Measurements from ENCODE around the gene AGBL4. TPM values are rescaled to one million over a fixed set of nuclear protein-coding genes. Genes with fewer than 3 reads are reported as not detected.

AGBL4 gene
- total and polyA plus RNA-seq, 7 experiments from 2014 or later, result 0.27 TPM; not detected in 6

DNA sequence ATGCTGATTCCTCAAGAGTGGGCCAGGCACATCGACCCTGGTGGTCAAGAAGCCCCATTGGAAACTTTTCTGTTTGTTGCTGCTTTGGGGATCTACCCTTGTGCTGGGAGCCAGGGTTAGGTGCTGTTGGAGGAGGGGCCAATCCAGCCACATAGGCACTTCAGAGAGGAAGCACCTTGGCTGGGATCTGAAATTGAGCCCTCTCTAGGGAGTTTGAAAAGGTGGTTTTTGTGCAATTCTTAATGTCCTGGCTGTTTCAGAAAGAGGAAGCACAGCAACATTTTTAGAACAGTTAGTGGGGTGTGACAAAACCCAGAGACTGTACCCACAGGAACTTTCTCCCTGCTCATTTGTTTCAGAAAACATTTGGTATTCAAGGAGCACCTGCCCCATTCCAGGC, 1229.9 kb downstream of the AGBL4 start:
- peak; percentile 53 for ATAC-seq
- Mint-ChIP-seq H3K4me3 (no peak overlapping the region), H3K27ac (no peak overlapping the region)

DNA sequence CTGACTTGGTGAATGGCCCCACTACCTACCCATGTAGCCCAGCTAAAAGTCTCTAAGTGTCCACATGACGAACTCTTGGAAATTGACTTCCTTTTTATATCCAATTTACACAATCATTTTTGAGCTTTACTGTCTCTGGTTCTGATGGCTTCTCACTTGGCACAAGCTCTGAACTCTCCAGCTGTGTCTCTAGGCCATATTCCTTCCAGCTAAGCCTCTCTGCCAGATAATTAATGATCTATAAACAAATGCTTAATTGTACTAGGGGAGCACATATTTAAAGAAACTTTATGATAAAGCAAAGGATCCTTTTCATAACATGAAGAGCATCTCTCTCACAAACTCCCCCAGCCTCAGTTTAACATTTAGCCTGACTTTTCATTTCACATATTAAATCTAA, 1230.8 kb downstream of the AGBL4 start:
- no peak for ATAC-seq
- Histone ChIP-seq H3K4me1 (ENCODE audit: control insufficient read depth in 2 of 2, insufficient read depth in 2 of 2, low read length in 2 of 2) (no peaks in the 10 kb centered on the region), H3K27me3 (ENCODE audit: control insufficient read depth in 2 of 2, insufficient read depth in 2 of 2, low read length in 2 of 2) (no peaks in the 10 kb centered on the region), H3K36me3 (ENCODE audit: control insufficient read depth in 2 of 3, insufficient read depth in 3 of 3, low read length in 3 of 3) (no peaks in the 10 kb centered on the region), H3K4me3 (ENCODE audit: low read length) (no peak overlapping the region), H3K27ac (ENCODE audit: low read depth, low read length) (no peak overlapping the region), H3K9me3 (ENCODE audit: control insufficient read depth in 2 of 3, low read length in 3 of 3) (no peaks in the 10 kb centered on the region)
- Mint-ChIP-seq H3K27me3 (peaks cover 3 to 20% (median 9%) of the 10 kb centered on the region in 5 donors), H3K36me3 (no peaks in the 10 kb centered on the region), H3K4me3 (no peak overlapping the region), H3K27ac (no peak overlapping the region), H3K4me1 (peaks cover 0 to 29% (median 0%) of the 10 kb centered on the region in 7 donors), H3K9me3 (peaks cover 0 to 3% (median 0%) of the 10 kb centered on the region in 11 donors)
- POLR2A ChIA-PET, result no interaction called here
- CTCF ChIA-PET, result no interaction called here
- intact Hi-C loops (cut with micrococcal nuclease), result no loop called here
- DNase-seq, result no peak

More for the DNA sequence above, 1229.9 kb downstream of the AGBL4 start:
- POLR2A ChIA-PET, result no interaction called here
- no peaks in the 10 kb centered on the region for H3K27me3 ChIP-seq (ENCODE audit: control insufficient read depth in 2 of 2, insufficient read depth in 2 of 2, low read length in 2 of 2)
- H3K9me3 Mint-ChIP-seq, result peaks cover 0 to 4% (median 0%) of the 10 kb centered on the region in 11 donors
- no peaks in the 10 kb centered on the region for H3K36me3 ChIP-seq (ENCODE audit: control insufficient read depth in 2 of 3, insufficient read depth in 3 of 3, low read length in 3 of 3)
- CTCF ChIA-PET, result no interaction called here
- H3K36me3 Mint-ChIP-seq, result no peaks in the 10 kb centered on the region
- no peak for DNase-seq
- H3K27me3 Mint-ChIP-seq, result peaks cover 3 to 25% (median 14%) of the 10 kb centered on the region in 5 donors
- peaks cover 0 to 24% (median 0%) of the 10 kb centered on the region in 7 donors for H3K4me1 Mint-ChIP-seq
- H3K9me3 ChIP-seq (ENCODE audit: control insufficient read depth in 2 of 3, low read length in 3 of 3), result no peaks in the 10 kb centered on the region
- no peaks in the 10 kb centered on the region for H3K4me1 ChIP-seq (ENCODE audit: control insufficient read depth in 2 of 2, insufficient read depth in 2 of 2, low read length in 2 of 2)
- intact Hi-C loops (cut with micrococcal nuclease), result no loop called here
- no peak overlapping the region for H3K27ac ChIP-seq (ENCODE audit: low read depth, low read length)
- no peak overlapping the region for H3K4me3 ChIP-seq (ENCODE audit: low read length)

DNA sequence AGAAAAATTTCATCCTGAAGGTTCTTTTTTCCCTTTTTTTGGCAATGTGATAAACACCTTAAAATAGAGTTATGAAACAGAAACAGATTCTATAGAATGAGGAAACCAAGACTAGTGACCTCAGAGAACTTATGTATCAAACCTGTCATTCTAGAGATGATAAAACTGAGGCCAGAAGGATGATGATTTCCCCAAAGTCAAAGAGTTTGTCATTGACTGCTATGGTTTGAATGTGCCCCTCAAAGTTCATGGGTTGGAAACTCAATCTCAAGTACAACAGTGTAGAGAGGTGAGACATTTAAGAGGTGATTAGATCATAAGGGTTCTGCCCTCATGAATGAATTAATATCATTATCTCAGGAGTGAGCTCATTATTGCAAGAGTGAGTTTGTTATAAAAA, 1233.4 kb downstream of the AGBL4 start:
- no peak overlapping the region for H3K4me3 ChIP-seq (ENCODE audit: low read length)
- Mint-ChIP-seq H3K27me3 (peaks cover 3 to 26% (median 12%) of the 10 kb centered on the region in 5 donors), H3K4me3 (peak overlapping the region in 1 of 10 donors; percentile 4), H3K36me3 (no peaks in the 10 kb centered on the region), H3K27ac (peak overlapping the region in 1 of 9 donors; percentile 76), H3K9me3 (no peaks in the 10 kb centered on the region), H3K4me1 (peaks cover 0 to 31% (median 0%) of the 10 kb centered on the region in 7 donors)
- no peaks in the 10 kb centered on the region for H3K27me3 ChIP-seq (ENCODE audit: control insufficient read depth in 2 of 2, insufficient read depth in 2 of 2, low read length in 2 of 2)
- intact Hi-C loops (cut with micrococcal nuclease), result no loop called here
- no peak for ATAC-seq
- POLR2A ChIA-PET, result no interaction called here
- no peaks in the 10 kb centered on the region for H3K9me3 ChIP-seq (ENCODE audit: control insufficient read depth in 2 of 3, low read length in 3 of 3)
- H3K27ac ChIP-seq (ENCODE audit: low read depth, low read length), result no peak overlapping the region
- no peaks in the 10 kb centered on the region for H3K36me3 ChIP-seq (ENCODE audit: control insufficient read depth in 2 of 3, insufficient read depth in 3 of 3, low read length in 3 of 3)
- DNase-seq, result no peak
- no peaks in the 10 kb centered on the region for H3K4me1 ChIP-seq (ENCODE audit: control insufficient read depth in 2 of 2, insufficient read depth in 2 of 2, low read length in 2 of 2)
- CTCF ChIA-PET, result no interaction called here

DNA sequence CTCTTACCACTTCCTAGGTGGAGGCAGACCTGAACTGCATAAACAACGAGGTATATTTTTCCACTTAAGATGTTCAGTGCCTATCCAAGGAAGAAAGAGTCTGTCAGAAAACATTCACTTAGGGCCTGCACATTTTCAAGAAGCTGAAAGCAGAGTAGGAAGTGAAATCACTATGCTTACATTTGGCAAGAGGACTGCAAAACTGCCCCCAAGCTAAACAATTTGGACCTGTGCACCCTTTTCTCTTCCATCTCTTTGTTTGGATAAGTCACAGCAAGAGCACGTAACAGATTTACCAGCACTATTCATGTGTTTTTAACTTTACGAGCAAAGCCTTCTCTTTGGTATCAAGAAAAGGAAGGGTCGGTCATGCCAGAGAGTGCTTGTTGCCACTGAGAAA, 1233.9 kb downstream of the AGBL4 start:
- peaks cover 3 to 29% (median 14%) of the 10 kb centered on the region in 5 donors for H3K27me3 Mint-ChIP-seq
- H3K4me1 ChIP-seq (ENCODE audit: control insufficient read depth in 2 of 2, insufficient read depth in 2 of 2, low read length in 2 of 2), result no peaks in the 10 kb centered on the region
- CTCF ChIA-PET, result no interaction called here
- H3K36me3 ChIP-seq (ENCODE audit: control insufficient read depth in 2 of 3, insufficient read depth in 3 of 3, low read length in 3 of 3), result no peaks in the 10 kb centered on the region
- H3K27ac ChIP-seq (ENCODE audit: low read depth, low read length), result no peak overlapping the region
- intact Hi-C loops (cut with micrococcal nuclease), result no loop called here
- H3K4me1 Mint-ChIP-seq, result peaks cover 0 to 30% (median 0%) of the 10 kb centered on the region in 7 donors
- H3K27ac Mint-ChIP-seq, result peak overlapping the region in 1 of 9 donors; percentile 76
- no peaks in the 10 kb centered on the region for H3K36me3 Mint-ChIP-seq
- POLR2A ChIA-PET, result no interaction called here
- peak overlapping the region in 1 of 10 donors; percentile 4 for H3K4me3 Mint-ChIP-seq
- ATAC-seq, result no peak
- no peaks in the 10 kb centered on the region for H3K9me3 ChIP-seq (ENCODE audit: control insufficient read depth in 2 of 3, low read length in 3 of 3)
- DNase-seq, result no peak
- no peaks in the 10 kb centered on the region for H3K9me3 Mint-ChIP-seq
- H3K27me3 ChIP-seq (ENCODE audit: control insufficient read depth in 2 of 2, insufficient read depth in 2 of 2, low read length in 2 of 2), result no peaks in the 10 kb centered on the region
- no peak overlapping the region for H3K4me3 ChIP-seq (ENCODE audit: low read length)

DNA sequence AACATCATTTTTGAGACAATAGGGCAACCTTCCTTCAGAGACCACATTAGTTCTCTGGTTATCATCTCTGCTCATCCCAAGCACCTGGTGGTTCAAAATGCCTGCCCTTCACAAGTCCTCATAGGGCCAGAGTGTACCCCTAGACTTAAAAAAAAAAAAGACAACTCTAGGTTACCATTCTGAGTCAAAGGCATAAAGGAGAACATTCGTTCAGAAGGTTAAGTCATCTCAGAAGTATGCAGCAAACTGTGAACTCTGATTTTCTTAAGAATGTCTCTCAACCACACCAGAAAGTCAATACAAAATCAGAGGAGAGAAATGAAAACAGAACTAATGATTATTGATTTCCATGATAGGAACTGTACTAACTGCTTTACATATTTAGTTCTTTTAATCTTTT, 1237.9 kb downstream of the AGBL4 start:
- H3K27ac ChIP-seq (ENCODE audit: low read depth, low read length), result no peak overlapping the region
- H3K36me3 ChIP-seq (ENCODE audit: control insufficient read depth in 2 of 3, insufficient read depth in 3 of 3, low read length in 3 of 3), result no peaks in the 10 kb centered on the region
- CTCF ChIA-PET, result no interaction called here
- peaks cover 0 to 22% (median 0%) of the 10 kb centered on the region in 7 donors for H3K4me1 Mint-ChIP-seq
- peaks cover 0 to 2% (median 0%) of the 10 kb centered on the region in 11 donors for H3K9me3 Mint-ChIP-seq
- H3K27me3 ChIP-seq (ENCODE audit: control insufficient read depth in 2 of 2, insufficient read depth in 2 of 2, low read length in 2 of 2), result no peaks in the 10 kb centered on the region
- H3K4me3 Mint-ChIP-seq, result no peak overlapping the region
- ATAC-seq (no peak), DNase-seq (no peak)
- intact Hi-C loops (cut with micrococcal nuclease), result no loop called here
- peaks cover 0 to 16% (median 13%) of the 10 kb centered on the region in 5 donors for H3K27me3 Mint-ChIP-seq
- H3K36me3 Mint-ChIP-seq, result no peaks in the 10 kb centered on the region
- no peak overlapping the region for H3K27ac Mint-ChIP-seq
- H3K4me3 ChIP-seq (ENCODE audit: low read length), result no peak overlapping the region
- POLR2A ChIA-PET, result no interaction called here
- H3K9me3 ChIP-seq (ENCODE audit: control insufficient read depth in 2 of 3, low read length in 3 of 3), result no peaks in the 10 kb centered on the region
- H3K4me1 ChIP-seq (ENCODE audit: control insufficient read depth in 2 of 2, insufficient read depth in 2 of 2, low read length in 2 of 2), result no peaks in the 10 kb centered on the region

DNA sequence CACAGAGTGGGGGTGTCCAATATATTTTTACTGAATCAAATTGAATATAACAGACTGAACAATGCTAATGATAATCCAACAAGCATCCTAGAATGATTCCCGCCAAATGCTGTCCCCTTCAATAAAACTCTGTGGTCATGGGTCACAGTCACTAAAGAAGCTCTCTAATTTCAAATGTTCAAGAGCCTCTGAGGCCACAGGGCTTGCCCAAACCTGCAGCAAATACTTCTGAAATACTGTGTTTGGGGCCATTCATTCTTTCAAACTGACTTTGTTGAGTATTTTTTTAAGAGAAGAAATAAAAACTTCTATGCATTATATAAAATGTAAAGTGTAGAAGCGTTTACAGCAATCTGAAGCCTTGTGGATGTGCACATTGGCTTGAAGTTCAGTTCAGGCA, 1239.5 kb downstream of the AGBL4 start:
- intact Hi-C loops (cut with micrococcal nuclease), result no loop called here
- H3K4me1 Mint-ChIP-seq, result peaks cover 0 to 8% (median 0%) of the 10 kb centered on the region in 7 donors
- CTCF ChIA-PET, result no interaction called here

DNA sequence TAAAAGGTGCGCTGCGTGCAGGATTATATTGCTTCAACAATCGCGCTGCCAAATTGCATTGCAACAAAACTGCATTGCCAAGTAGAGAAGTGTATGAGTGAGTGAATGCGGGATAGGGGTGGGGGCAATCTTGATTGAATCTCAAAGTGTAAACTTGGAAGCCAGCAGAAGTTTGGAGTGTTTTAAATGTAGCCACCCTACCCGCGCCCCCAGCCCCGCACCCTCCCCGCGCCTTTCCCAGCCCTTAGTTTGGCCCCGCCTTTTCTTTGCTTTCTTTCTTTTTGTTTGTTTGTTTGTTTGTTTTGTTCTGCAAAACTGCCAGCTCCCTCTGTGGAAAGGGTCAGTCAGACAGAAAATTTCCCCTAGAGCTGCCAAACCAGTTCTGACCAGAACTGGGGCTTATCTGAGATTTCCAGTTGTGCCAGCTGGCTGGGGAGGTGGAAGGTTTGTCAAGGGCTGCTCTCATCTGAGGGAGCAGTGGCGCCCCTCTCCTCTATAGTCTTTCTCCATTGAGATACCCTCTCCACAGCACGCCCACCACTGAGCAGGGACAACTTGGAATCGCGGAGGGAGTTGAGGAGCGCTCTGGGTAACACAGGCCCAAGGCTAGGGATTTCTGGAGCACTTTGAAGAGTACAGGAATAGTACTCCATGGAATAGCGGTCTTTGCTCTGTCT, 1246.4 kb downstream of the AGBL4 start:
- H3K9me3 ChIP-seq (ENCODE audit: control insufficient read depth in 2 of 3, low read length in 3 of 3), result no peaks in the 10 kb centered on the region
- no peaks in the 10 kb centered on the region for H3K27me3 ChIP-seq (ENCODE audit: control insufficient read depth in 2 of 2, insufficient read depth in 2 of 2, low read length in 2 of 2)
- POLR2A ChIA-PET, result no interaction called here
- Mint-ChIP-seq H3K27ac (peak overlapping the region; percentile 64 to 96 (median 89)), H3K27me3 (peaks cover 0 to 4% (median 0%) of the 10 kb centered on the region in 5 donors), H3K4me3 (peak overlapping the region; percentile 90 to 100 (median 94)), H3K9me3 (peaks cover 0 to 2% (median 0%) of the 10 kb centered on the region in 11 donors), H3K4me1 (peaks cover 24 to 55% (median 51%) of the 10 kb centered on the region in 7 donors), H3K36me3 (peaks cover 0 to 5% (median 1%) of the 10 kb centered on the region in 5 donors)
- peaks cover 0 to 5% (median 0%) of the 10 kb centered on the region in 3 experiments for H3K36me3 ChIP-seq (ENCODE audit: control insufficient read depth in 2 of 3, insufficient read depth in 3 of 3, low read length in 3 of 3)
- peaks cover 0 to 12% of the 10 kb centered on the region in 2 donors for H3K4me1 ChIP-seq (ENCODE audit: control insufficient read depth in 2 of 2, insufficient read depth in 2 of 2, low read length in 2 of 2)
- DNase-seq (no peak), ATAC-seq (no peak)
- intact Hi-C loops (cut with micrococcal nuclease), result loop anchor here (2.0 to 5.0 kb wide), 3 partner anchors 305 to 1443 kb away; partner anchors contain the start of gene SPATA6 (in 2 of the 2)
- H3K4me3 ChIP-seq (ENCODE audit: low read length), result peak overlapping the region; percentile 83
- peak overlapping the region; percentile 77 for H3K27ac ChIP-seq (ENCODE audit: low read depth, low read length)
- CTCF ChIA-PET, result no interaction called here

More for the DNA sequence above, 1239.5 kb downstream of the AGBL4 start:
- Mint-ChIP-seq H3K27me3 (peaks cover 0 to 16% (median 13%) of the 10 kb centered on the region in 5 donors), H3K27ac (no peak overlapping the region), H3K4me3 (no peak overlapping the region), H3K36me3 (no peaks in the 10 kb centered on the region), H3K9me3 (peaks cover 0 to 2% (median 0%) of the 10 kb centered on the region in 11 donors)
- H3K36me3 ChIP-seq (ENCODE audit: control insufficient read depth in 2 of 3, insufficient read depth in 3 of 3, low read length in 3 of 3), result no peaks in the 10 kb centered on the region
- ATAC-seq (no peak), DNase-seq (no peak)
- H3K4me3 ChIP-seq (ENCODE audit: low read length), result no peak overlapping the region
- no peak overlapping the region for H3K27ac ChIP-seq (ENCODE audit: low read depth, low read length)
- no peaks in the 10 kb centered on the region for H3K27me3 ChIP-seq (ENCODE audit: control insufficient read depth in 2 of 2, insufficient read depth in 2 of 2, low read length in 2 of 2)
- no peaks in the 10 kb centered on the region for H3K4me1 ChIP-seq (ENCODE audit: control insufficient read depth in 2 of 2, insufficient read depth in 2 of 2, low read length in 2 of 2)
- POLR2A ChIA-PET, result interaction anchor here (1.0 kb wide), 1 partner anchor 13 kb away, joined by 3 read pairs; no protein-coding TSS in a partner anchor
- no peaks in the 10 kb centered on the region for H3K9me3 ChIP-seq (ENCODE audit: control insufficient read depth in 2 of 3, low read length in 3 of 3)

All from naive thymus-derived CD4-positive, alpha-beta T cell (primary cell).